Keratinocyte (primary cell): ENCODE data around the gene EHHADH. TPM values are rescaled to one million over a fixed set of nuclear protein-coding genes. Genes with fewer than 3 reads are reported as not detected.

Experiments used
- DNase-seq: peaks from one replicate; pipeline ENCODE4 v3.0.0-alpha.2; 2011; ENCODE audit warnings: low read depth, missing footprints, low spot score
- FAIRE-seq: peaks from 2 replicates; lab custom pipeline; 2011; peaks lifted over from hg19 to GRCh38; lab: Jason Lieb, UNC
- H2AFZ ChIP-seq: 2 replicates; pipeline ENCODE4 v1.6.0; 2012; ENCODE audit warnings: low read length, control low read depth, inconsistent platforms; ENCODE audit not compliant: control insufficient read depth
- H3K27ac ChIP-seq: 2 replicates; pipeline ENCODE4 v1.5.1; 2011; ENCODE audit warnings: low read length; ENCODE audit not compliant: control insufficient read depth, insufficient read depth
- H3K27me3 ChIP-seq: 3 replicates; pipeline ENCODE4 v1.6.0; 2011; ENCODE audit warnings: low read length; ENCODE audit not compliant: control insufficient read depth, insufficient read depth; ENCODE audit errors: extremely low read depth
- H3K36me3 ChIP-seq, 2 experiments: 2 replicates in 1 of 2; 3 replicates in 1 of 2; pipeline ENCODE4 v1.5.1; 2011; ENCODE audit warnings: low read length in 2 of 2, mild to moderate bottlenecking in 1 of 2; ENCODE audit not compliant: control insufficient read depth in 2 of 2, insufficient read depth in 2 of 2; ENCODE audit errors: extremely low read depth in 1 of 2
- H3K4me1 ChIP-seq: 3 replicates; pipeline ENCODE4 v1.5.1; 2011; ENCODE audit warnings: low read length; ENCODE audit not compliant: control insufficient read depth, insufficient read depth; ENCODE audit errors: extremely low read depth
- H3K4me2 ChIP-seq: 3 replicates; pipeline ENCODE4 v1.6.0; 2011; ENCODE audit warnings: low read depth, low read length; ENCODE audit not compliant: control insufficient read depth, insufficient read depth; ENCODE audit errors: extremely low read depth
- H3K4me3 ChIP-seq, 3 experiments: fragments of 200-600 bp in 1 of 3; sonication (generic) in 1 of 3; 2 replicates in 2 of 3; 3 replicates in 1 of 3; pipeline ENCODE4 v1.5.1; 2011 to 2016; ENCODE audit warnings: low read length in 3 of 3, mild to moderate bottlenecking in 3 of 3, control low read depth in 2 of 3, inconsistent platforms in 1 of 3, low read depth in 1 of 3, mixed read lengths in 1 of 3, mixed run types in 1 of 3, moderate library complexity in 1 of 3; ENCODE audit not compliant: control insufficient read depth in 2 of 3, insufficient read depth in 2 of 3; ENCODE audit errors: extremely low read depth in 1 of 3
- H3K79me2 ChIP-seq: 2 replicates; pipeline ENCODE4 v1.6.0; 2012; ENCODE audit warnings: low read length; ENCODE audit not compliant: control insufficient read depth, insufficient read depth
- H3K9ac ChIP-seq: 3 replicates; pipeline ENCODE4 v1.6.0; 2011; ENCODE audit warnings: low read length; ENCODE audit not compliant: control insufficient read depth, insufficient read depth; ENCODE audit errors: extremely low read depth
- H3K9me1 ChIP-seq: 3 replicates; pipeline ENCODE4 v1.6.0; 2011; ENCODE audit warnings: low read length; ENCODE audit not compliant: control insufficient read depth, insufficient read depth; ENCODE audit errors: extremely low read depth
- H3K9me3 ChIP-seq: 2 replicates; pipeline ENCODE4 v1.5.1; 2012; ENCODE audit warnings: low read depth, low read length; ENCODE audit not compliant: control insufficient read depth
- H4K20me1 ChIP-seq: 3 replicates; pipeline ENCODE4 v1.6.0; 2011; ENCODE audit warnings: low read length; ENCODE audit not compliant: control insufficient read depth, insufficient read depth; ENCODE audit errors: extremely low read depth
- EZH2 ChIP-seq: IDR thresholded peaks from one replicate; pipeline ENCODE4 v1.6.1; 2012; ENCODE audit warnings: inconsistent platforms, mild to moderate bottlenecking, low read length, moderate library complexity
- dilution Hi-C: fragments of 300-500 bp; cut with MboI; formaldehyde crosslinking; loops from one replicate; pipeline ENCODE4 v1.7.0; 2020; ENCODE audit warnings: low sequenced_read_pairs; ENCODE audit not compliant: extremely low pct_ligation_motif_present
- polyA plus RNA-seq, 5 experiments: library from polyadenylated mRNA; depleted of rRNA in 3 of 5; stranded (reverse) in 3 of 5; stranded (forward) in 1 of 5; unstranded in 1 of 5; fragments of >200 nt; gene quantifications; 1 replicate in 1 of 5; 2 replicates in 3 of 5; 3 replicates in 1 of 5; pipeline versions ENCODE4 v1.2.1 to v1.2.3, GENCODE V29; 2011 to 2012; ENCODE audit warnings: missing spikeins in 2 of 5, low read depth in 1 of 5, low replicate concordance in 1 of 5
- TF ChIP-seq, protein P1 (sequence below), 3 experiments: IDR thresholded peaks in 1 of 3; conservative IDR thresholded peaks in 1 of 3; optimal IDR thresholded peaks in 1 of 3; 2 replicates in 2 of 3; 3 replicates in 1 of 3; pipeline versions ENCODE3 to v1.5.1; 2011; ENCODE audit warnings: low read length in 3 of 3, mild to moderate bottlenecking in 3 of 3, moderate library complexity in 2 of 3, control low read depth in 1 of 3, inconsistent platforms in 1 of 3; ENCODE audit not compliant: insufficient read depth in 2 of 3; ENCODE audit errors: extremely low read depth in 1 of 3

Gene EHHADH
- polyA plus RNA-seq, 1 donor (not counting 4 experiments of a cell fraction or from before 2014, with no cell fraction given) = 5.6 TPM

DNA sequence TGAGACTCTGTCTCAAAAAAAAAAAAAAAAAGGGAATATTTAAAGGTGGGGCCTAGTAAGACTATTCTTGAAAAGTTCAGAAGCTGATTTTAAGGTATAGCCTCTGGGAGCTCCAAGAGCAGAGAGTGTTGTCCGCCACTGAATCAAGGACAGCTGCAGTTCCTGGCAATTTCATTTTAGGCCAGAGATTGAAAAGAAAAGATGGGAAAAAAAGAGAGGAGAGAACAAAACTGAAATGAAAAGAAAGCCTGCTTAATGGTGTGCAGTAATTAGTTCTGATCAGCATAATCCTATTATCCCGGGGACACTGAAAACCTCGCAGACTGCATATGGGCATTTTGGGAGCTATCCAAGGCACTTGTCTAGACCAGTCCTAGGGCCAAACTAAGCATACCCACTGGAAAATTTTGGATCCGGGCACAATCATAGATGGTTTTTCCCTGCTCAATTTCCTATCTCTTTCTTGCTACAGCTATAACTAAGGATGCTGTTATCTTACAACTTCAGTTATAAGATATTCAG, 43.2 kb downstream of the EHHADH start:
- H3K9me1 ChIP-seq = no peaks in the 10 kb centered on the region
- peaks cover 3% of the 10 kb centered on the region for H3K4me1 ChIP-seq
- no peaks in the 10 kb centered on the region for H3K36me3 ChIP-seq
- no peak for TF ChIP-seq EZH2
- TF ChIP-seq, protein P1, sequence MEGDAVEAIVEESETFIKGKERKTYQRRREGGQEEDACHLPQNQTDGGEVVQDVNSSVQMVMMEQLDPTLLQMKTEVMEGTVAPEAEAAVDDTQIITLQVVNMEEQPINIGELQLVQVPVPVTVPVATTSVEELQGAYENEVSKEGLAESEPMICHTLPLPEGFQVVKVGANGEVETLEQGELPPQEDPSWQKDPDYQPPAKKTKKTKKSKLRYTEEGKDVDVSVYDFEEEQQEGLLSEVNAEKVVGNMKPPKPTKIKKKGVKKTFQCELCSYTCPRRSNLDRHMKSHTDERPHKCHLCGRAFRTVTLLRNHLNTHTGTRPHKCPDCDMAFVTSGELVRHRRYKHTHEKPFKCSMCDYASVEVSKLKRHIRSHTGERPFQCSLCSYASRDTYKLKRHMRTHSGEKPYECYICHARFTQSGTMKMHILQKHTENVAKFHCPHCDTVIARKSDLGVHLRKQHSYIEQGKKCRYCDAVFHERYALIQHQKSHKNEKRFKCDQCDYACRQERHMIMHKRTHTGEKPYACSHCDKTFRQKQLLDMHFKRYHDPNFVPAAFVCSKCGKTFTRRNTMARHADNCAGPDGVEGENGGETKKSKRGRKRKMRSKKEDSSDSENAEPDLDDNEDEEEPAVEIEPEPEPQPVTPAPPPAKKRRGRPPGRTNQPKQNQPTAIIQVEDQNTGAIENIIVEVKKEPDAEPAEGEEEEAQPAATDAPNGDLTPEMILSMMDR (optimal IDR thresholded peaks at IDR 0.05 in 1 of 3, IDR thresholded peaks at IDR 0.05 in 1 of 3, conservative IDR thresholded peaks at IDR 0.05 in 1 of 3; ENCODE audit: extremely low read depth in 1 of 3, insufficient read depth in 2 of 3, low read length in 3 of 3) = no peak
- no peaks in the 10 kb centered on the region for H4K20me1 ChIP-seq
- no peak overlapping the region for H3K4me2 ChIP-seq
- no peak overlapping the region for H2AFZ ChIP-seq
- no peaks in the 10 kb centered on the region for H3K27me3 ChIP-seq
- dilution Hi-C loops = no loop called here
- no peak overlapping the region for H3K27ac ChIP-seq
- H3K9me3 ChIP-seq = no peaks in the 10 kb centered on the region
- H3K4me3 ChIP-seq = no peak overlapping the region
- FAIRE-seq = no peak
- no peak for DNase-seq
- H3K9ac ChIP-seq = no peak overlapping the region
- no peaks in the 10 kb centered on the region for H3K79me2 ChIP-seq

- H3K4me2 ChIP-seq = no peak overlapping the region
- H4K20me1 ChIP-seq = no peaks in the 10 kb centered on the region
- H3K79me2 ChIP-seq = no peaks in the 10 kb centered on the region
- dilution Hi-C loops = no loop called here
- no peak for FAIRE-seq
- H3K9ac ChIP-seq = no peak overlapping the region
- H3K36me3 ChIP-seq = peaks cover 0 to 2% of the 10 kb centered on the region in 2 experiments
- no peak for TF ChIP-seq EZH2
- TF ChIP-seq, protein P1 (optimal IDR thresholded peaks at IDR 0.05 in 1 of 3, IDR thresholded peaks at IDR 0.05 in 1 of 3, conservative IDR thresholded peaks at IDR 0.05 in 1 of 3; ENCODE audit: extremely low read depth in 1 of 3, insufficient read depth in 2 of 3, low read length in 3 of 3) = no peak
- H3K9me3 ChIP-seq = no peaks in the 10 kb centered on the region
- no peak overlapping the region for H2AFZ ChIP-seq
- DNase-seq = no peak
- no peaks in the 10 kb centered on the region for H3K9me1 ChIP-seq
- peaks cover 3% of the 10 kb centered on the region for H3K4me1 ChIP-seq
- no peak overlapping the region for H3K4me3 ChIP-seq
- H3K27ac ChIP-seq = no peak overlapping the region
- H3K27me3 ChIP-seq = no peaks in the 10 kb centered on the region
These were observed 45.0 kb downstream of the EHHADH start for GRCh38 chr3:185208823-185209222.
